Measurements from ENCODE around the gene ZNF678. TPM values are rescaled to one million over a fixed set of nuclear protein-coding genes. Genes with fewer than 3 reads are reported as not detected.
"Not testable (repeated sequence)": the region's sequence is repeated elsewhere in the genome, so short reads cannot be mapped to it uniquely, and the experiment has no call there.

ZNF678 gene
- total RNA-seq, 4 donors from 2014 or later, result 2.3 to 7.3 (median 4.9) TPM

- ATAC-seq (no peak), DNase-seq (no peak)
- Histone ChIP-seq H3K36me3 (peaks cover 0 to 13% of the 10 kb centered on the region in 2 donors), H3K27me3 (no peaks in the 10 kb centered on the region), H3K27ac (no peak overlapping the region), H3K4me1 (no peaks in the 10 kb centered on the region), H3K9me3 (peaks cover 12 to 54% (median 25%) of the 10 kb centered on the region in 3 donors), H3K4me3 (no peak overlapping the region)
- TF ChIP-seq CTCF (IDR thresholded peaks at IDR 0.05 in 4 of 5, conservative IDR thresholded peaks at IDR 0.05 in 1 of 5), result no peak
- TF ChIP-seq POLR2A (IDR thresholded peaks at IDR 0.05), result no peak
- in situ Hi-C loops (cut with MboI; ENCODE audit: low sequenced_read_pairs in 4 of 4) (no loop called here), intact Hi-C loops (cut with DNase I; ENCODE audit: low total_unique reads) (no loop called here)
Observed at GRCh38 chr1:227666286-227666685, 102.9 kb downstream of the ZNF678 start.

- TF ChIP-seq CTCF (IDR thresholded peaks at IDR 0.05 in 4 of 5, conservative IDR thresholded peaks at IDR 0.05 in 1 of 5), result no peak
- TF ChIP-seq POLR2A (IDR thresholded peaks at IDR 0.05), result no peak
- H3K27ac ChIP-seq, result no peak overlapping the region
- DNase-seq (no peak), ATAC-seq (no peak)
- H3K36me3 ChIP-seq, result no peaks in the 10 kb centered on the region
- no peaks in the 10 kb centered on the region for H3K4me1 ChIP-seq
- no peak overlapping the region for H3K4me3 ChIP-seq
- H3K27me3 ChIP-seq, result no peaks in the 10 kb centered on the region
- H3K9me3 ChIP-seq, result peaks cover 0 to 8% (median 0%) of the 10 kb centered on the region in 3 donors
- intact Hi-C loops (cut with DNase I; ENCODE audit: low total_unique reads) (no loop called here), in situ Hi-C loops (cut with MboI; ENCODE audit: low sequenced_read_pairs in 4 of 4) (no loop called here)
Observed at GRCh38 chr1:227673441-227673840, 110.1 kb downstream of the ZNF678 start.

GRCh38 chr1:227685807-227686206 is 122.5 kb downstream of the ZNF678 start:
- Histone ChIP-seq H3K27me3 (no peaks in the 10 kb centered on the region), H3K36me3 (no peaks in the 10 kb centered on the region), H3K4me1 (no peaks in the 10 kb centered on the region), H3K9me3 (no peaks in the 10 kb centered on the region), H3K4me3 (no peak overlapping the region), H3K27ac (no peak overlapping the region)
- TF ChIP-seq POLR2A (IDR thresholded peaks at IDR 0.05), result no peak
- no peak for TF ChIP-seq CTCF (IDR thresholded peaks at IDR 0.05 in 4 of 5, conservative IDR thresholded peaks at IDR 0.05 in 1 of 5)
- in situ Hi-C loops (cut with MboI; ENCODE audit: low sequenced_read_pairs in 4 of 4), result no loop called here
- intact Hi-C loops (cut with DNase I; ENCODE audit: low total_unique reads), result no loop called here
- DNase-seq (no peak), ATAC-seq (no peak)

GRCh38 chr1:227697321-227697864 is 134.0 kb downstream of the ZNF678 start:
- TF ChIP-seq CTCF (IDR thresholded peaks at IDR 0.05 in 4 of 5, conservative IDR thresholded peaks at IDR 0.05 in 1 of 5) (no peak), POLR2A (IDR thresholded peaks at IDR 0.05) (no peak)
- ATAC-seq (no peak), DNase-seq (no peak)
- in situ Hi-C loops (cut with MboI; ENCODE audit: low sequenced_read_pairs in 4 of 4), result no loop called here
- H3K36me3 ChIP-seq, result no peaks in the 10 kb centered on the region
- H3K4me3 ChIP-seq, result no peak overlapping the region
- H3K9me3 ChIP-seq, result peaks cover 0 to 24% (median 7%) of the 10 kb centered on the region in 3 donors
- no peak overlapping the region for H3K27ac ChIP-seq
- intact Hi-C loops (cut with DNase I; ENCODE audit: low total_unique reads), result no loop called here
- H3K27me3 ChIP-seq, result peaks cover 0 to 5% (median 0%) of the 10 kb centered on the region in 3 donors
- no peaks in the 10 kb centered on the region for H3K4me1 ChIP-seq

GRCh38 chr1:227701631-227702030 is 138.3 kb downstream of the ZNF678 start:
- H3K27me3 ChIP-seq; H3K27ac ChIP-seq; DNase-seq; intact Hi-C loops (cut with DNase I; ENCODE audit: low total_unique reads); H3K4me3 ChIP-seq; H3K36me3 ChIP-seq; H3K4me1 ChIP-seq; ATAC-seq: not testable (repeated sequence)
- peaks cover 0 to 13% (median 3%) of the 10 kb centered on the region in 3 donors for H3K9me3 ChIP-seq
- in situ Hi-C loops (cut with MboI; ENCODE audit: low sequenced_read_pairs in 4 of 4), result loop anchor here in 2 of 4 donors (25.0 kb wide), 1 partner anchor 214 kb away; no protein-coding TSS in a partner anchor
